Fibroblast of pulmonary artery (primary cell): Measurements from ENCODE around the gene TAAR6.
A peak's percentile ranks its signal among the peaks of the same experiment; 100 is the strongest.
"Not testable (repeated sequence)": the region's sequence is repeated elsewhere in the genome, so short reads cannot be mapped to it uniquely, and the experiment has no call there.

Experiments
- DNase-seq: peaks from one replicate; pipeline ENCODE4 v3.0.0-alpha.2; 2010; ENCODE audit warnings: low read depth
- H3K4me3 ChIP-seq: replicated peaks from 2 replicates; pipeline ENCODE4 v1.5.1; 2011; ENCODE audit warnings: low read depth, mild to moderate bottlenecking, control low read depth, low read length, moderate library complexity
- CTCF ChIP-seq: IDR thresholded peaks from 2 replicates; pipeline ENCODE4 v1.5.1; 2011; ENCODE audit warnings: mild to moderate bottlenecking, control low read depth, low read length, inconsistent platforms; ENCODE audit errors: missing control alignments

TAAR6 gene

GRCh38 chr6:132570221-132570777 lies at the start of gene TAAR6:
Gene TAAR6 (plus strand): TSS chr6:132570322. CDS start chr6:132570322, 0 bp downstream.
- H3K4me3 ChIP-seq = no peak within 1 kb of the TSS
- TF ChIP-seq CTCF = no peak
- DNase-seq = no peak

GRCh38 chr6:132520953-132521352 lies 49.2 kb upstream of the TAAR6 start:
- peak; percentile 38 for DNase-seq
- H3K4me3 ChIP-seq = no peak overlapping the region
- TF ChIP-seq CTCF = no peak

- no peak for DNase-seq
- TF ChIP-seq CTCF = no peak
- H3K4me3 ChIP-seq = no peak overlapping the region
Observed at GRCh38 chr6:132524646-132525045, 45.5 kb upstream of the TAAR6 start.

- DNase-seq = no peak
- no peak overlapping the region for H3K4me3 ChIP-seq
- TF ChIP-seq CTCF = no peak
Observed at GRCh38 chr6:132525866-132526265, 44.3 kb upstream of the TAAR6 start.

- H3K4me3 ChIP-seq = no peak overlapping the region
- TF ChIP-seq CTCF = no peak
- no peak for DNase-seq
Observed at GRCh38 chr6:132526461-132526860, 43.7 kb upstream of the TAAR6 start.

- H3K4me3 ChIP-seq = no peak overlapping the region
- DNase-seq = no peak
- TF ChIP-seq CTCF = no peak
Observed at GRCh38 chr6:132527791-132528190, 42.3 kb upstream of the TAAR6 start.

GRCh38 chr6:132530293-132530974 lies 39.7 kb upstream of the TAAR6 start:
- peak; percentile 78 for DNase-seq

GRCh38 chr6:132534546-132534945 lies 35.6 kb upstream of the TAAR6 start:
- not testable (repeated sequence) for DNase-seq, H3K4me3 ChIP-seq

More at GRCh38 chr6:132530293-132530974, 39.7 kb upstream of the TAAR6 start:
- H3K4me3 ChIP-seq = no peak overlapping the region
- peak; percentile 68 for TF ChIP-seq CTCF
